Mammary epithelial cell (primary cell): ENCODE results near the gene SYT7.

ENCODE experiments used
- EZH2 ChIP-seq: IDR thresholded peaks from 2 replicates; pipeline ENCODE4 v1.6.1; 2012; ENCODE audit warnings: low read length, inconsistent platforms, borderline replicate concordance
- TF ChIP-seq, protein P1 (sequence below), 2 donors: IDR thresholded peaks in 1 of 2; conservative IDR thresholded peaks in 1 of 2; 2 replicates each; pipeline ENCODE4 v1.5.1; 2011 to 2012; ENCODE audit warnings: inconsistent platforms in 2 of 2, low read length in 2 of 2, mild to moderate bottlenecking in 2 of 2, control low read depth in 1 of 2, low read depth in 1 of 2; ENCODE audit not compliant: insufficient read depth in 1 of 2; ENCODE audit errors: extremely low read depth in 1 of 2

DNA sequence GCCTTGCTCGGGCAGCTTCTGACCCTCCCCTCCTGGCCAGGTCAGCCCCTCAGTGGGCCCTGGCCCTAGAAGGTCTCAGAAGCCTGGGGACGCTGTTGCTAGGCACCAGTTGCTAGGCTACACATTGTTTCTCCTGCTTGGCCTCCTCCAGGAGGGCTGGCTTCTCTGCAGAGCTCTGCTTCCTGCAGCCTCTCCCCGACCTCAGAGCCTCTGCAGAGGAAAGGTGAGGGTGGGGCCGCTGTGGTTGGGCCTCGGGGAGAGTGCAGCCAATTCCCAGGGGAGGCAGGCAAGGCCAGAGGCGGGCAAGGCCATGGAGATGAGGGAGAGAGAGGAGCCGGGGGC lies 99.9 kb downstream of the SYT7 start:
- TF ChIP-seq, protein P1, sequence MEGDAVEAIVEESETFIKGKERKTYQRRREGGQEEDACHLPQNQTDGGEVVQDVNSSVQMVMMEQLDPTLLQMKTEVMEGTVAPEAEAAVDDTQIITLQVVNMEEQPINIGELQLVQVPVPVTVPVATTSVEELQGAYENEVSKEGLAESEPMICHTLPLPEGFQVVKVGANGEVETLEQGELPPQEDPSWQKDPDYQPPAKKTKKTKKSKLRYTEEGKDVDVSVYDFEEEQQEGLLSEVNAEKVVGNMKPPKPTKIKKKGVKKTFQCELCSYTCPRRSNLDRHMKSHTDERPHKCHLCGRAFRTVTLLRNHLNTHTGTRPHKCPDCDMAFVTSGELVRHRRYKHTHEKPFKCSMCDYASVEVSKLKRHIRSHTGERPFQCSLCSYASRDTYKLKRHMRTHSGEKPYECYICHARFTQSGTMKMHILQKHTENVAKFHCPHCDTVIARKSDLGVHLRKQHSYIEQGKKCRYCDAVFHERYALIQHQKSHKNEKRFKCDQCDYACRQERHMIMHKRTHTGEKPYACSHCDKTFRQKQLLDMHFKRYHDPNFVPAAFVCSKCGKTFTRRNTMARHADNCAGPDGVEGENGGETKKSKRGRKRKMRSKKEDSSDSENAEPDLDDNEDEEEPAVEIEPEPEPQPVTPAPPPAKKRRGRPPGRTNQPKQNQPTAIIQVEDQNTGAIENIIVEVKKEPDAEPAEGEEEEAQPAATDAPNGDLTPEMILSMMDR (conservative IDR thresholded peaks at IDR 0.05 in 1 of 2, IDR thresholded peaks at IDR 0.05 in 1 of 2; ENCODE audit: extremely low read depth in 1 of 2, insufficient read depth in 1 of 2, low read depth in 1 of 2, low read length in 2 of 2) = no peak
- no peak for TF ChIP-seq EZH2
